Smooth muscle cell (in vitro differentiated cells): ENCODE data around the gene FNDC3B. TPM values are rescaled to one million over a fixed set of nuclear protein-coding genes. Genes with fewer than 3 reads are reported as not detected.

ENCODE experiments used
- DNase-seq: peaks from one replicate; lab custom pipeline; 2025; ENCODE audit not compliant: unreplicated experiment; lab: John Stamatoyannopoulos, UW
- H2AFZ ChIP-seq: fragments of 200-600 bp; sonication (generic); 2 replicates; pipeline ENCODE4 v1.6.0; 2016; ENCODE audit warnings: antibody characterized with exemption, low read depth, mild to moderate bottlenecking
- H3F3A ChIP-seq: fragments of 200-600 bp; sonication (generic); 2 replicates; pipeline ENCODE4 v1.6.0; 2017; ENCODE audit warnings: antibody characterized with exemption, low read depth
- H3K27ac ChIP-seq: fragments of 200-600 bp; sonication (generic); 2 replicates; pipeline ENCODE4 v1.5.1; 2016; ENCODE audit warnings: low read depth, mild to moderate bottlenecking
- H3K27me3 ChIP-seq: fragments of 200-600 bp; sonication (generic); 2 replicates; pipeline ENCODE4 v1.6.1; 2016; ENCODE audit warnings: low read depth, mild to moderate bottlenecking
- H3K36me3 ChIP-seq: fragments of 200-600 bp; sonication (generic); 2 replicates; pipeline ENCODE4 v1.5.1; 2016; ENCODE audit warnings: low read depth
- H3K4me1 ChIP-seq: fragments of 200-600 bp; sonication (generic); 2 replicates; pipeline ENCODE4 v1.5.1; 2016; ENCODE audit warnings: low read depth
- H3K4me2 ChIP-seq: fragments of 200-600 bp; sonication (generic); 2 replicates; pipeline ENCODE4 v1.6.0; 2016; ENCODE audit warnings: mild to moderate bottlenecking
- H3K4me3 ChIP-seq: fragments of 200-600 bp; sonication (generic); 2 replicates; pipeline ENCODE4 v1.5.1; 2016; ENCODE audit warnings: mild to moderate bottlenecking
- H3K79me2 ChIP-seq: fragments of 200-600 bp; sonication (generic); 2 replicates; pipeline ENCODE4 v1.6.0; 2016; ENCODE audit warnings: low read depth, mild to moderate bottlenecking
- H3K9ac ChIP-seq: fragments of 200-600 bp; sonication (generic); 2 replicates; pipeline ENCODE4 v1.6.0; 2016; ENCODE audit warnings: low read depth
- H3K9me3 ChIP-seq: fragments of 200-600 bp; sonication (generic); replicated peaks from 2 replicates; pipeline ENCODE4 v1.5.1; 2016; ENCODE audit warnings: low read depth
- H4K20me1 ChIP-seq: fragments of 200-600 bp; sonication (generic); 2 replicates; pipeline ENCODE4 v1.6.0; 2016; ENCODE audit warnings: low read depth
- WGBS: methylation state at CpG from one replicate; pipeline ENCODE4 v1.1.7; 2016; ENCODE audit warnings: low lambda C conversion rate; 5-methylcytosine and 5-hydroxymethylcytosine counted together
- polyA plus RNA-seq: library from polyadenylated mRNA; unstranded; fragments of >200 nt; fragmentation: Nextera tagmentation; extraction: Ambion mirVana; gene quantifications from 2 replicates; pipeline ENCODE4 v1.2.1, GENCODE V29; 2016
- total RNA-seq: library from RNA; depleted of rRNA; stranded (reverse); fragments of >200 nt; gene quantifications from 2 replicates; pipeline ENCODE4 v1.2.3, GENCODE V29; 2014
- TF ChIP-seq, protein P1 (sequence below): fragments of 200-600 bp; sonication (generic); IDR thresholded peaks from 2 replicates; pipeline ENCODE4 v1.5.1; 2017; ENCODE audit warnings: borderline replicate concordance, mild to moderate bottlenecking, antibody characterized with exemption; ENCODE audit not compliant: insufficient read depth, poor library complexity, severe bottlenecking

The FNDC3B gene
- total and polyA plus RNA-seq, 2 experiments from 2014 or later, result 149 to 294 TPM

DNA sequence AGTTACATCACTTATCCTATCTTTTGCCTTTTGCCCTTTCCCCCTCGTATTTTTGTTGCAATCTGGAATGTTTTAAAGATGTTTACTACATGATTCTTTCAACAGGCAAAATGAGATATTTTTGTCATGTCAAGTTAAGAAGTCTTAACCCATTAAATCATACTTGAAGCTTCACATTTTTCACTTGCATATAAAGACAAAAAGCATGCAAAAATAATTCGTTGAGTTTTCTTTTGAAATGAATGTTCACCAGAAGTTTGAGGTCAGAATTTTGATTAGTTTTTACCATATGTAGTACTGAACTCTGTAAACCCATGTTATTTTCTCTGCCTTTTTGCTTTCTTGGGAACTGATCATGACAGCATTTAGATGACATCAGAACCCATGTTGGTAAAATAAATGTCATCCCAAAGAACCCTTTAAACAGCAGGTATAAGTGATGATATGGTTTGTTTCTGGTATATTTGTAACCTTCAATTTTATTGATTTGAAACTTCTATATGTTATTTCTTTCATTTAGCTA, 220.4 kb downstream of the FNDC3B start:
- Histone ChIP-seq H3K9ac (no peak overlapping the region), H4K20me1 (peaks cover 99% of the 10 kb centered on the region), H3K27ac (peak overlapping the region; percentile 80), H3K4me2 (peak overlapping the region; percentile 25), H3K27me3 (no peaks in the 10 kb centered on the region), H3K4me1 (peaks cover 20% of the 10 kb centered on the region), H3K9me3 (no peaks in the 10 kb centered on the region), H3K4me3 (no peak overlapping the region), H2AFZ (no peak overlapping the region), H3K79me2 (peaks cover 99% of the 10 kb centered on the region), H3K36me3 (peaks cover 11% of the 10 kb centered on the region), H3F3A (peaks cover 52% of the 10 kb centered on the region)
- TF ChIP-seq, protein P1, sequence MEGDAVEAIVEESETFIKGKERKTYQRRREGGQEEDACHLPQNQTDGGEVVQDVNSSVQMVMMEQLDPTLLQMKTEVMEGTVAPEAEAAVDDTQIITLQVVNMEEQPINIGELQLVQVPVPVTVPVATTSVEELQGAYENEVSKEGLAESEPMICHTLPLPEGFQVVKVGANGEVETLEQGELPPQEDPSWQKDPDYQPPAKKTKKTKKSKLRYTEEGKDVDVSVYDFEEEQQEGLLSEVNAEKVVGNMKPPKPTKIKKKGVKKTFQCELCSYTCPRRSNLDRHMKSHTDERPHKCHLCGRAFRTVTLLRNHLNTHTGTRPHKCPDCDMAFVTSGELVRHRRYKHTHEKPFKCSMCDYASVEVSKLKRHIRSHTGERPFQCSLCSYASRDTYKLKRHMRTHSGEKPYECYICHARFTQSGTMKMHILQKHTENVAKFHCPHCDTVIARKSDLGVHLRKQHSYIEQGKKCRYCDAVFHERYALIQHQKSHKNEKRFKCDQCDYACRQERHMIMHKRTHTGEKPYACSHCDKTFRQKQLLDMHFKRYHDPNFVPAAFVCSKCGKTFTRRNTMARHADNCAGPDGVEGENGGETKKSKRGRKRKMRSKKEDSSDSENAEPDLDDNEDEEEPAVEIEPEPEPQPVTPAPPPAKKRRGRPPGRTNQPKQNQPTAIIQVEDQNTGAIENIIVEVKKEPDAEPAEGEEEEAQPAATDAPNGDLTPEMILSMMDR, result no peak
- DNase-seq, result no peak
- WGBS, result 63% methylated on average over 2 of the region's 2 CpGs

DNA sequence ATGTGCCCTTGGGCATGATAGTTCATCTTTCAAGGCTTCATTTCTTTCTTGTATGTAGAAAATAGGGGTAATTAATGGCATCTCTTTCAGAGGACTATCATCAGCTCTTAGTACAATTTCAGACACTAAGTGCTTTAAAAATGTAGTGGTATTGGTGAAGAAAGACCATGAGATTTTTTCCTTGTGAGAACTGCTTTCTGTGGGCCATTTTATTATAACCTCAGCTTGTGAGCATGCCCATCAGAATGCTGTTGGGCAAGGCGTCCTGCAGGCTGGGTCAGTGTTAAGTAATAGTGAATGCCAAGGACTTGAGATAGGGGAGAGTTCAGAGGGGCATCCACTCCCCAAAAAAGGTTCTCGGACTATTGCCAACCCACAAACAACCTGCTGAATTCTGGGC, 221.0 kb downstream of the FNDC3B start:
- Histone ChIP-seq H3K27me3 (no peaks in the 10 kb centered on the region), H2AFZ (no peak overlapping the region), H3K9me3 (no peaks in the 10 kb centered on the region), H3F3A (peaks cover 47% of the 10 kb centered on the region), H3K9ac (no peak overlapping the region), H3K4me2 (peak overlapping the region; percentile 25), H3K36me3 (peaks cover 11% of the 10 kb centered on the region), H3K79me2 (peaks cover 99% of the 10 kb centered on the region), H4K20me1 (peaks cover 99% of the 10 kb centered on the region), H3K4me3 (no peak overlapping the region), H3K4me1 (peaks cover 20% of the 10 kb centered on the region), H3K27ac (peak overlapping the region; percentile 80)
- TF ChIP-seq, protein P1, result no peak
- 63% methylated on average over 2 of the region's 2 CpGs for WGBS
- no peak for DNase-seq

DNA sequence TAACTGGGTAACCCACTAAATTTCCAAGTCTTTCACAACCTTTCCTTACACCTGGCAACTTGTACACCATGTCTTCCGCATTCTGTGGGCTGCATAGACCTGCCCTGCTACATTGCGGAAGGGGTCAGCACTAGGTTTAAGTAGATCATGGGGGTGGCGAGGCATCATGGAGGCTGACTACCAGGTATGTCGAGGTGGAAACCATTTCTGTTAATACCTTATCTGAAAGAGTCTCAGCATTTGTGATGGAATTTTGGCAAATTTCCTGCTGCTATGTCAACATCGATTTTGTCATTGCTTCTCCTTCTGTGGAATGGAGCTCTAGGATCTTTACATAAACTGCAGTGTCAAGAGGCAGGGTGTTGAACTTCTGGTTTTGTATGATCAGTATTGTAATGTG, 221.7 kb downstream of the FNDC3B start:
- no peak for DNase-seq
- peak overlapping the region; percentile 80 for H3K27ac ChIP-seq
- H3K4me1 ChIP-seq, result peaks cover 20% of the 10 kb centered on the region
- 92% methylated on average over 5 of the region's 5 CpGs for WGBS
- peaks cover 11% of the 10 kb centered on the region for H3K36me3 ChIP-seq
- no peaks in the 10 kb centered on the region for H3K9me3 ChIP-seq
- H4K20me1 ChIP-seq, result peaks cover 99% of the 10 kb centered on the region
- H3K4me3 ChIP-seq, result no peak overlapping the region
- H3K27me3 ChIP-seq, result no peaks in the 10 kb centered on the region
- TF ChIP-seq, protein P1, result no peak
- peaks cover 46% of the 10 kb centered on the region for H3F3A ChIP-seq
- no peak overlapping the region for H3K4me2 ChIP-seq
- peaks cover 99% of the 10 kb centered on the region for H3K79me2 ChIP-seq
- H2AFZ ChIP-seq, result no peak overlapping the region
- no peak overlapping the region for H3K9ac ChIP-seq

DNA sequence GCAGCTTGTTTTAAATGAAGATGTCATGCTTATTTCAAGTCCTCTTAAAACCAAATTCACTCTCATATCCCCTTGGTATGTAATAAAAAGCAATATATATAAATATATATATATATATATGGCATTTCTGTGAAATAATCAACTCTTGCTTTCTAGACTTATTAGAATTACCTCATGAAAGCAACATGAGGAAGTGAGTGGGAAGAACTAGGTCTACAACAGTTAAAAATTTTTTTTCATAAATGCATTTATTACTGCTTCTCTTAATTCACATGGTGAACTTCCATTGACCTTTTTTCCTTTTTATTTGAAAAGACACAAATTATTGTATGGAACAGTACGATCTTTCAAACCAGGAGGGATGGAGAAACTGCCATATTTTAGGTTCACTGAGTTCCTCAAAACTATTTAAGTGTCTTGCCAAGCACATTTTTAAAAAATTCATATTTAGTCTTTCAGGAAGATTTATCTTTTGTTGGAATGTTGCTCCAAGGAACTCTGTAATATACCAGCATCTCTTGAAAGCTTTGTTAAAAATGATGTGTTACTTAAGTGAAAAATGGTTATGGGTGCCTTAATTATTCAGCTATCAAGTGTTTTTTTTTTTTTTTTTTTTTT, 223.7 kb downstream of the FNDC3B start:
- Histone ChIP-seq H4K20me1 (peaks cover 99% of the 10 kb centered on the region), H3K4me2 (no peak overlapping the region), H3K36me3 (peaks cover 11% of the 10 kb centered on the region), H3K27ac (peak overlapping the region; percentile 9), H3K9me3 (no peaks in the 10 kb centered on the region), H3K27me3 (no peaks in the 10 kb centered on the region), H3K4me3 (no peak overlapping the region), H3K79me2 (peaks cover 99% of the 10 kb centered on the region), H3K9ac (no peak overlapping the region), H2AFZ (no peak overlapping the region), H3K4me1 (peaks cover 19% of the 10 kb centered on the region), H3F3A (peaks cover 46% of the 10 kb centered on the region)
- TF ChIP-seq, protein P1, result no peak
- no peak for DNase-seq
- WGBS, result 97% methylated on average over 1 of the region's 1 CpG
